Measurements from ENCODE around the gene NHSL1. TPM values are rescaled to one million over a fixed set of nuclear protein-coding genes. Genes with fewer than 3 reads are reported as not detected.

Gene NHSL1
- total and polyA plus RNA-seq, 4 donors, result 6.6 to 33.0 (median 20.7) TPM

- Histone ChIP-seq H3K4me3 (ENCODE audit: low read depth in 1 of 3, low read length in 3 of 3) (peak overlapping the region in 2 of 3 donors; percentile 16 to 57), H3K27ac (ENCODE audit: low read depth in 1 of 2, low read length in 2 of 2) (peak overlapping the region in 1 of 2 donors; percentile 2), H3K9ac (ENCODE audit: low read depth in 1 of 2, low read length in 2 of 2) (no peak overlapping the region), H3K27me3 (ENCODE audit: control insufficient read depth in 4 of 4, insufficient read depth in 4 of 4, low read length in 3 of 4) (no peaks in the 10 kb centered on the region), H3K9me3 (ENCODE audit: control insufficient read depth in 4 of 4, low read length in 3 of 4) (no peaks in the 10 kb centered on the region), H3K4me1 (ENCODE audit: control insufficient read depth in 4 of 4, insufficient read depth in 4 of 4, low read length in 3 of 4) (peaks cover 0 to 12% (median 4%) of the 10 kb centered on the region in 4 donors), H3K36me3 (ENCODE audit: control insufficient read depth in 4 of 4, insufficient read depth in 3 of 4, low read depth in 1 of 4, low read length in 3 of 4) (no peaks in the 10 kb centered on the region)
- no peak for DNase-seq (ENCODE audit: low spot score)
- no peak for TF ChIP-seq HNF4A (conservative IDR thresholded peaks at IDR 0.05)
- no peak for TF ChIP-seq RAD21 (IDR thresholded peaks at IDR 0.05)
- TF ChIP-seq EGR1 (IDR thresholded peaks at IDR 0.05; ENCODE audit: low read depth in 2 of 2), result no peak
- TF ChIP-seq RXRA (IDR thresholded peaks at IDR 0.05), result no peak
- TF ChIP-seq YY1 (IDR thresholded peaks at IDR 0.05), result no peak
- TF ChIP-seq ZBTB33 (IDR thresholded peaks at IDR 0.05), result no peak
- TF ChIP-seq ATF3 (IDR thresholded peaks at IDR 0.05), result no peak
- 28% methylated on average over 11 of the region's 11 CpGs for WGBS
These were observed 27.5 kb upstream of the NHSL1 start for GRCh38 chr6:138526822-138527235.

- no peak for DNase-seq (ENCODE audit: low spot score)
- no peaks in the 10 kb centered on the region for H3K36me3 ChIP-seq (ENCODE audit: control insufficient read depth in 4 of 4, insufficient read depth in 3 of 4, low read depth in 1 of 4, low read length in 3 of 4)
- no peaks in the 10 kb centered on the region for H3K27me3 ChIP-seq (ENCODE audit: control insufficient read depth in 4 of 4, insufficient read depth in 4 of 4, low read length in 3 of 4)
- no peaks in the 10 kb centered on the region for H3K9me3 ChIP-seq (ENCODE audit: control insufficient read depth in 4 of 4, low read length in 3 of 4)
- H3K9ac ChIP-seq (ENCODE audit: low read depth in 1 of 2, low read length in 2 of 2), result no peak overlapping the region
- WGBS, result 92% methylated on average over 4 of the region's 4 CpGs
- TF ChIP-seq ZBTB33 (IDR thresholded peaks at IDR 0.05), result no peak
- TF ChIP-seq EGR1 (IDR thresholded peaks at IDR 0.05; ENCODE audit: low read depth in 2 of 2), result no peak
- no peak for TF ChIP-seq HNF4G (IDR thresholded peaks at IDR 0.05)
- no peak for TF ChIP-seq ATF3 (IDR thresholded peaks at IDR 0.05)
- no peak for TF ChIP-seq MAX (IDR thresholded peaks at IDR 0.05)
- no peak for TF ChIP-seq FOXA2 (IDR thresholded peaks at IDR 0.05)
- TF ChIP-seq REST (IDR thresholded peaks at IDR 0.05), result no peak
- no peak for TF ChIP-seq SP1 (IDR thresholded peaks at IDR 0.05)
- no peak for TF ChIP-seq FOXA1 (IDR thresholded peaks at IDR 0.05)
- no peak overlapping the region for H3K4me3 ChIP-seq (ENCODE audit: low read depth in 1 of 3, low read length in 3 of 3)
- H3K27ac ChIP-seq (ENCODE audit: low read depth in 1 of 2, low read length in 2 of 2), result no peak overlapping the region
- peaks cover 0 to 12% (median 6%) of the 10 kb centered on the region in 4 donors for H3K4me1 ChIP-seq (ENCODE audit: control insufficient read depth in 4 of 4, insufficient read depth in 4 of 4, low read length in 3 of 4)
These were observed 26.1 kb upstream of the NHSL1 start for GRCh38 chr6:138525355-138525754.

Measured in liver (tissue), 9 donors.